GM21390 (cell line): ENCODE data around the gene XAB2.
"Not testable (repeated sequence)": the region's sequence is repeated elsewhere in the genome, so short reads cannot be mapped to it uniquely, and the experiment has no call there.

ENCODE experiments used
- ATAC-seq: cut with Tn5 transposase; IDR thresholded peaks from one replicate; pipeline ENCODE4 v1.9.1; 2021; ENCODE audit not compliant: unreplicated experiment

The XAB2 gene

GRCh38 chr19:7582446-7582845 lies 46.9 kb downstream of the XAB2 start:
- no peak for ATAC-seq

GRCh38 chr19:7579182-7579581 lies 50.2 kb downstream of the XAB2 start:
- ATAC-seq, result no peak

- ATAC-seq, result no peak
Measured at GRCh38 chr19:7578127-7578526, 51.2 kb downstream of the XAB2 start.

GRCh38 chr19:7577422-7577821 lies 51.9 kb downstream of the XAB2 start:
- ATAC-seq, result not testable (repeated sequence)

GRCh38 chr19:7575434-7576040 lies 53.8 kb downstream of the XAB2 start:
- no peak for ATAC-seq

- no peak for ATAC-seq
Measured at GRCh38 chr19:7570761-7571160, 58.6 kb downstream of the XAB2 start.
